Panc1 (cell line): ENCODE results near the gene KMT2B.

Experiments
- POLR2AphosphoS5 ChIP-seq: IDR thresholded peaks from 2 replicates; pipeline ENCODE4 v1.6.1; 2012; ENCODE audit warnings: mild to moderate bottlenecking, low read depth, low read length, moderate library complexity
- TF ChIP-seq, protein P1 (sequence below): fragments of 450-650 bp; IDR thresholded peaks from 2 replicates; pipeline ENCODE4 v1.5.1; 2017; ENCODE audit warnings: mild to moderate bottlenecking

DNA sequence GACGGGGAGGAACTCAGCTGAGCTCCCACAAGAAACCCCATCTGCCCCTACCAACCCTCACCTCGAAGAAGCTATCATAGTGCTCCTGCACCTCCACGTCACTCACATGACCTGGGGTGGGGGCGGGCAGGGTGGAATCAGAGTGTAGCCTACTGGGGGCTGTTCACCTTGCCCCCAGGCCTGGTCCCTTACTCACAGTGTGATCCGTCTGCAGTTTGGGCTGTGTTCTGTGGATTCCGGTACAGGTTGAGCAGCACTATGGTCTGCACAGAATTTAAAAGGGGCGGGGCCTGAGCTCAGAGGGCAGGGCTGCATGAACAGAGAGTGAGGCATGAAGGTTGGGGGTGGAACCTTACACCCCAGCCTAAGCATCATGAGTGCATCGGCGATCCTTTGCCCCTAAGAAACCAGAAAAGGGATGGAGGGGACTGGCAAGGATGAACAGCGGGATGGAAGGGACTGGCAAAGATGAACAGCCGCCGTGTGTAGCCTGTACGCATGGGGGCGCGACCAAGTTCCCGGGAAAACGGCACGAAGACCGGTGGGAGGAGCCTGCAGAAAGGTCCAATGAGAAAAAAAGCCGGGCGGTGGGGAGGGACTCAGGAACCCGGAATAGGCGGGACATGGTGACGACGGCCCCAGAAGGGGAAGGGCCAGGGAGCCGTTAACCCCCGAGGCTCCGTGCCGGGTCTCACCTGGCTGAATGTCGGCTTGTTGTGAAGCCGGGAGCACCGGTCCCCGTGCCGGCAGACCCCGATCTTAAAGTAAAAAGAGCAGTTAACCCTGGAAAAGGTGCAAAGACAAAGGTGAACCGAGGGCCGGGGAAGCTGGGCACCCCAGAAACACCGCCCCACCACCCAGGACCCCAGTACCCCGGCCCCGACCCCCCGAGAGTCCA lies 26.9 kb downstream of the KMT2B start:
- TF ChIP-seq, protein P1, sequence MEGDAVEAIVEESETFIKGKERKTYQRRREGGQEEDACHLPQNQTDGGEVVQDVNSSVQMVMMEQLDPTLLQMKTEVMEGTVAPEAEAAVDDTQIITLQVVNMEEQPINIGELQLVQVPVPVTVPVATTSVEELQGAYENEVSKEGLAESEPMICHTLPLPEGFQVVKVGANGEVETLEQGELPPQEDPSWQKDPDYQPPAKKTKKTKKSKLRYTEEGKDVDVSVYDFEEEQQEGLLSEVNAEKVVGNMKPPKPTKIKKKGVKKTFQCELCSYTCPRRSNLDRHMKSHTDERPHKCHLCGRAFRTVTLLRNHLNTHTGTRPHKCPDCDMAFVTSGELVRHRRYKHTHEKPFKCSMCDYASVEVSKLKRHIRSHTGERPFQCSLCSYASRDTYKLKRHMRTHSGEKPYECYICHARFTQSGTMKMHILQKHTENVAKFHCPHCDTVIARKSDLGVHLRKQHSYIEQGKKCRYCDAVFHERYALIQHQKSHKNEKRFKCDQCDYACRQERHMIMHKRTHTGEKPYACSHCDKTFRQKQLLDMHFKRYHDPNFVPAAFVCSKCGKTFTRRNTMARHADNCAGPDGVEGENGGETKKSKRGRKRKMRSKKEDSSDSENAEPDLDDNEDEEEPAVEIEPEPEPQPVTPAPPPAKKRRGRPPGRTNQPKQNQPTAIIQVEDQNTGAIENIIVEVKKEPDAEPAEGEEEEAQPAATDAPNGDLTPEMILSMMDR, result no peak
- peak; percentile 96 for TF ChIP-seq POLR2AphosphoS5
